GM20000 (cell line): ENCODE data around the gene GRK2.

Experiments used
- DNase-seq: peaks from one replicate; pipeline ENCODE4 v3.0.0; 2012; ENCODE audit warnings: low spot score
- TF ChIP-seq, protein P1 (sequence below): IDR thresholded peaks from 2 replicates; pipeline ENCODE4 v1.5.1; 2012; ENCODE audit warnings: mild to moderate bottlenecking, control low read depth; ENCODE audit errors: extremely low read depth, missing control alignments

Gene GRK2

DNA sequence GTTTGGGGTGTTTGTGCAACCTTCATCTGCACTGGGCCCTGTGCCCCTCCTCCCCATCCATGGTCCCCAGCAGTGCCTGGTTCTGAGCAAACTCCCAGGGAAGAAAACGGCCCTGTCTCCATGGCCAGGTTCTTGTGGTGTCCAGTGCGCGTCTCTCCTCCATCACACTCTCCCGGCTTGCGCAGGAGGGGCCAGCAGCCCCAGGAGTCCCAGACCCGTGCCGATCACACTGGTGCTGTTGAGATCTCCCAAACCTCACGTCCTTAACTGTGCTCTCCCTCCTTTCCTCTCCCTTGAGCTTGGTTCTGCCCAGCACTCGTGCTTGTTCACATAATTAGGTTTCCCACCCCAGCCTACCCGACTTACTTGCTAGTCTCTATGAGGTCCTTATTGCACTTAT is 10.9 kb upstream of the GRK2 start:
- TF ChIP-seq, protein P1, sequence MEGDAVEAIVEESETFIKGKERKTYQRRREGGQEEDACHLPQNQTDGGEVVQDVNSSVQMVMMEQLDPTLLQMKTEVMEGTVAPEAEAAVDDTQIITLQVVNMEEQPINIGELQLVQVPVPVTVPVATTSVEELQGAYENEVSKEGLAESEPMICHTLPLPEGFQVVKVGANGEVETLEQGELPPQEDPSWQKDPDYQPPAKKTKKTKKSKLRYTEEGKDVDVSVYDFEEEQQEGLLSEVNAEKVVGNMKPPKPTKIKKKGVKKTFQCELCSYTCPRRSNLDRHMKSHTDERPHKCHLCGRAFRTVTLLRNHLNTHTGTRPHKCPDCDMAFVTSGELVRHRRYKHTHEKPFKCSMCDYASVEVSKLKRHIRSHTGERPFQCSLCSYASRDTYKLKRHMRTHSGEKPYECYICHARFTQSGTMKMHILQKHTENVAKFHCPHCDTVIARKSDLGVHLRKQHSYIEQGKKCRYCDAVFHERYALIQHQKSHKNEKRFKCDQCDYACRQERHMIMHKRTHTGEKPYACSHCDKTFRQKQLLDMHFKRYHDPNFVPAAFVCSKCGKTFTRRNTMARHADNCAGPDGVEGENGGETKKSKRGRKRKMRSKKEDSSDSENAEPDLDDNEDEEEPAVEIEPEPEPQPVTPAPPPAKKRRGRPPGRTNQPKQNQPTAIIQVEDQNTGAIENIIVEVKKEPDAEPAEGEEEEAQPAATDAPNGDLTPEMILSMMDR, result no peak
- DNase-seq, result no peak

DNA sequence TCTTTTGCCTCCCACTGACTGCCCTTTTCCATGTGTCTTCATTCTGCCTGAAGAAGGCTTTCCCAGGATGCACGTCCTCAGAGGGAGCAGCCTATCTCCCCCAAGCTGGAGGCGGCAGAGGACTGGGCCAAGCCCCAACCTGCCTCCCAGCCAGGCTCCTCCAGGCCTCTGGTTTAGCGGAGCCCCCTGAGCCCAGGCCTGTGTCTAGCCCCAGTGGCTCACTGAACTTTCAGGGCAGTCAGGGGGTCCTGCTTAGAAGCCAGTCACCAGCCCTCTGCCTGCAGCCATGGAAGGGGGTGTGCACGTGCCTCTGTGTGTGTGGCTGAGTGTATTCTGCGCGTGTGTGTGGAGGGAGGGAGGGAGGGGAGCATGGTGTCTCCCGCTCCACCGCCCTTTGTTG is 10.4 kb upstream of the GRK2 start:
- DNase-seq, result no peak

DNA sequence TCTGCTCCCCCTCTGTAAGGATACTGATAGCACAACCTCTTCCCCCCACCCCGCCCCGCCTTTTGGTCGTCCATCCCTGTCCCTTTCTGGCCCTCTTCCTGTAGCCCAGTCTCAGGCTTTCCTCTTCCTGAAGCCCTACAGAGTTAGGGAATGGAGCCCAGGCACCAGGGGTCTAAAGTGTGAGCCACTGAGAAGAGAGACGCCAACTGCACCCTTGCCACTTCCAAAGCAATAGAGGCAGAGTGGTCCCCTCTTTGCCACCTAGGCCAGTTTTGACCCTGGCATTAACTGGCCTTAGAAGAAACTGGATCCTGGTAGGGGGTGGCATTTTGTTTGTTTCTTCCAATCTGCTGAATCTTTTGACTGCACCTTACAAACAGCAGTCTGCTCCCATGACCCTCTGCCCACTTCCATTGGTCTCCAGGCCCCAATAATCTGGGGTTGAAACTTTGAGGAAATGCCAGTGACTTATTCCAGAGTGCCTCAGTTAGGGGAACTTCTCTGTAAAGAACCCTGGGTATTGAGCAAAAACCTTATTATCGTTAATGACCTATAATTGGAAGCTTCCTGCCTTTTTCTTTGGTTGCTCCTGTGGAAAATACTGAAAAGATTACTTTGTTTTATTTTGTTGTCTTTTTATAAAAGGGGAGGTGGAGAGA is 9.7 kb upstream of the GRK2 start:
- no peak for DNase-seq
- TF ChIP-seq, protein P1, result no peak

More for the DNA sequence above, 10.4 kb upstream of the GRK2 start:
- TF ChIP-seq, protein P1, result no peak

DNA sequence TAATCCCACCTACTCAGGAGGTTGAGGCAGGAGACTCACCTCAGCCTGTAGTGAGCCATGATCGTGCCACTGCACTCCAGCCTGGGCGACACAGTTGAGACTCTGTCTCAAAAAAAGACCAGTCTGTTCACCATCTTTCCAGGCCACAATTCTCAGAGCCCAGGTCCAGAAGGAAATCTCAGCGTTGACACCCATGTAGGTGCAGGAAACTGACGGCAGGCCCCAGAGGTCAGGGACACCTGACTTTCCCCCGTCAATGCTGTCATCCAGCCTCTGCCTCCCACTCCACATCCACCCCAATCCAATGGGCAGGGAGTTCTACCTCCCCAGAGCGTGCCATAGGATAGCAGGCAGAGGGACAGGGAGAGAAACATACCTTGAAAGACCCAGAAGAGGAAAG is 5.9 kb upstream of the GRK2 start:
- DNase-seq, result no peak
- TF ChIP-seq, protein P1, result no peak

DNA sequence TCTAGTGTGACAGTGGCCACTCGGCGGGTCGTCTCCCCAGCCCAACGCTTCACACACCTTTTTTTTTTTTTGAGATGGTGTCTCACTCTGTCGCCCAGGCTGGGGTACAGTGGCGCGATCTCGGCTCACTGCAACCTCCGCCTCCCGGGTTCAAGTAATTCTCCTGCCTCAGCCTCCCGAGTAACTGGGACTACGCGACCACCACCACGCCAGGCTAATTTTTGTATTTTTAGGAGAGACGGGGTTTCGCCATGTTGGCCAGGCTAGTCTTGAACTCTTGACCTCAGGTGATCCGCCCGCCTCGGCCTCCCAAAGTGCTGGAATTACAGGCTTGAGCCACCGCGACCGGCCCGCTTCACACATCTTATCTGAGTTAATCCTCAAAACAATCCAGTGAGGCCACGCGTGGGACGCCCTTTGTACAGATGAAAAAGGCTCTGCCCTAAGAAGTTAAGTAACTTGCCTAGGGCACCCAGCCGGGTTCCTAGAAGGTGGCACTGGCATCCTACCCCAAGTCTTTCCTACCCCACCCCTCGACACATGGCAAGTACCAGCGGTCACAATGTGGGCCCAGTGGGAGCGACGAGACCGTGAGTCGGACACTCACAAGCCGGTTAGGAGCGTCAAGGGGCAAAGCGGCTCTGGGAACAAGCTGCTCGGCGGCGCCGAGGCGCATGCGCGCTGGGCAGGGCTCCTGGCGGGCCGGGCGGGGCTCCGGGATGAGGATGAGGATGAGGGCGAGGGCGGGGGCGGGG is 5.2 kb upstream of the GRK2 start:
- DNase-seq, result peak; percentile 68

DNA sequence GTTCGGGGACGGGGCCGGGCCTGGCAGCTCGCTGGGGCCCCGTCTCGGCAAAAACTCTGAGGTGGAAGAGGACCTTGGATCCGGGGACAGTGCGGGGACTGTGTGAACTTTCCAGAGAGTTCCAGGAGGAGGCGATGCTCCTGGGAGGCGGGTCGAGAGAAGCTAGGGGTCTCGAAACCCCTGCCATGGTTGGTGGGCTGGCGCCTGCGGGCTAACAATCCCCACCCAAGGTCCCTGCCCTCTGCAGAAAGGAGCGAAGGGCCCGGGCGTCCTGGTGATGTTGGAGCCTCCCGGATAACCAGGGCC is 4.7 kb upstream of the GRK2 start:
- TF ChIP-seq, protein P1, result no peak
- DNase-seq, result no peak

DNA sequence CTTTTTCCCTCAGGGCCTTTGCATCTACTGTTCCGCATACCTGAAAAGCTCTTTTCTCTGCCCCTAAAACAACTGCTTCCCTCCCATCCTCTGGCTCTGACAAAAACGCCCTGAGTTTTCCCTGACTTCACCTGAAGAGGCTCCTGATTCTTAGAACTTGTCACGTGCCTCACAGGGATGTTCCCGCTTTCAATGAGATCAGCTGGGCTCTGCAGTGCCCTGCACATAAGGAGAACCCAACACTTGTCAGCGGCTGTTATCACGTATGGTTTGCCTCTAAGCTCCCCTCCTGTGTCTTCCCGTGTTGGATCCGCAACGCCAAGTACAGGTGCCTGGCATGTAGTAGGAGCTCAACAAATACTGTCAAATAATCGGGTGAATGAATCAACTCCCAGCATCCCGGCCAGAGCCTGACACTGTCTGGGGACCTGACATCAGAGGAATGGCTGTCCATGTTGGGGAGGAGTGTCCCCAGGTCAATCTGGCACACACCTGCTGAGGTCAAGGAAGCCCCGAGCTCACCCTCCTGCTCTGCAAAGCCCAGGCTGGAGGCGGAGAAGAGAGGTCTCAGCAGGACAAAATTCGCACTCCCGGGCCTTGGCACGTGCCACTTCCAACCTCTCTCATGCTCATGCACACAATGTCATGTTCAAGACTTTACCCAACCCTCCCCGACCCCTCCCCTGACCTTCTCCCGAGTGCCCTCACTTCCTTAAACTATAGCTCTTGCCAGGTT is 4.2 kb upstream of the GRK2 start:
- no peak for DNase-seq
- TF ChIP-seq, protein P1, result no peak
